Activated effector memory CD4-positive, alpha-beta T cell treated with Interleukin-2 at 50 U/mL for 16 hours (primary cell): ENCODE results near the gene ZNF140.
A peak's percentile ranks its signal among the peaks of the same experiment; 100 is the strongest.

ENCODE experiments used
- DNase-seq: peaks from one replicate; pipeline ENCODE4 v3.0.0-alpha.2; 2020

ZNF140 gene

GRCh38 chr12:133080368-133081158, at the start of gene ZNF140:
Gene ZNF140, plus strand, starts transcription at chr12:133080923. Its CDS starts 398 bp downstream, at chr12:133081321.
- peak; percentile 90 for DNase-seq

- peak; percentile 92 for DNase-seq
Observed at GRCh38 chr12:133037207-133038005, 43.3 kb upstream of the ZNF140 start, which contains the start of gene ZNF84. Gene ZNF84, plus strand, starts transcription at chr12:133037509. Its CDS starts 3,959 bp downstream, at chr12:133041468.

- no peak for DNase-seq
Observed at GRCh38 chr12:133038118-133038709, 42.5 kb upstream of the ZNF140 start.

- DNase-seq = no peak
Observed at GRCh38 chr12:133046698-133047097, 34.0 kb upstream of the ZNF140 start.

- DNase-seq = no peak
Observed at GRCh38 chr12:133057446-133057845, 23.3 kb upstream of the ZNF140 start.

- no peak for DNase-seq
Observed at GRCh38 chr12:133058203-133059113, 22.3 kb upstream of the ZNF140 start.

- DNase-seq = no peak
Observed at GRCh38 chr12:133061954-133062353, 18.8 kb upstream of the ZNF140 start.

- no peak for DNase-seq
Observed at GRCh38 chr12:133063556-133063955, 17.2 kb upstream of the ZNF140 start.

GRCh38 chr12:133073836-133074235, 6.9 kb upstream of the ZNF140 start:
- no peak for DNase-seq

GRCh38 chr12:133080026-133080367, 726 bp upstream of the ZNF140 start:
- peak; percentile 94 for DNase-seq

- no peak for DNase-seq
Observed at GRCh38 chr12:133081159-133081780, 547 bp downstream of the ZNF140 start.

- DNase-seq = no peak
Observed at GRCh38 chr12:133083345-133083744, 2.6 kb downstream of the ZNF140 start.

- DNase-seq = no peak
Observed at GRCh38 chr12:133105620-133106019, 24.9 kb downstream of the ZNF140 start.

GRCh38 chr12:133106253-133106652, 25.5 kb downstream of the ZNF140 start:
- DNase-seq = no peak

GRCh38 chr12:133107121-133107520, 26.4 kb downstream of the ZNF140 start:
- no peak for DNase-seq

- no peak for DNase-seq
Observed at GRCh38 chr12:133108150-133108549, 27.4 kb downstream of the ZNF140 start.

- DNase-seq = no peak
Observed at GRCh38 chr12:133120385-133121191, 39.9 kb downstream of the ZNF140 start.

GRCh38 chr12:133124674-133125073, 44.0 kb downstream of the ZNF140 start:
- no peak for DNase-seq

GRCh38 chr12:133129368-133130037, 48.8 kb downstream of the ZNF140 start:
- no peak for DNase-seq

- DNase-seq = peak; percentile 95
Observed at GRCh38 chr12:133130038-133130807, 49.5 kb downstream of the ZNF140 start, which contains the start of the genes ZNF10 and ZNF891. Gene ZNF10, plus strand, starts transcription at chr12:133130627. Its CDS starts 13,866 bp downstream, at chr12:133144493. Gene ZNF891, minus strand, starts transcription at chr12:133130274. Its CDS starts 8,356 bp downstream, at chr12:133121918.
